HG02885 (cell line): ENCODE data around the gene COG8.
"Not testable (repeated sequence)": the region's sequence is repeated elsewhere in the genome, so short reads cannot be mapped to it uniquely, and the experiment has no call there.

Experiments used
- ATAC-seq: cut with Tn5 transposase; IDR thresholded peaks from one replicate; pipeline ENCODE4 v1.9.1; 2021; ENCODE audit warnings: mild to moderate bottlenecking; ENCODE audit not compliant: unreplicated experiment, poor library complexity

The COG8 gene

GRCh38 chr16:69298261-69298660 lies 41.1 kb downstream of the COG8 start:
- no peak for ATAC-seq

GRCh38 chr16:69296771-69297170 lies 42.6 kb downstream of the COG8 start:
- not testable (repeated sequence) for ATAC-seq

- no peak for ATAC-seq
Observed at GRCh38 chr16:69294051-69294450, 45.3 kb downstream of the COG8 start.

GRCh38 chr16:69293401-69293800 lies 46.0 kb downstream of the COG8 start:
- ATAC-seq, result no peak

- ATAC-seq, result not testable (repeated sequence)
Observed at GRCh38 chr16:69291657-69292056, 47.7 kb downstream of the COG8 start.

GRCh38 chr16:69286941-69287713 lies 52.2 kb downstream of the COG8 start:
- ATAC-seq, result no peak

GRCh38 chr16:69285240-69285639 lies 54.1 kb downstream of the COG8 start:
- ATAC-seq, result no peak

GRCh38 chr16:69283851-69284250 lies 55.5 kb downstream of the COG8 start:
- ATAC-seq, result no peak

- no peak for ATAC-seq
Observed at GRCh38 chr16:69277413-69277812, 62.0 kb downstream of the COG8 start.
